A549 (cell line): ENCODE results near the gene TMEM86B. TPM values are rescaled to one million over a fixed set of nuclear protein-coding genes. Genes with fewer than 3 reads are reported as not detected.
A peak's percentile ranks its signal among the peaks of the same experiment; 100 is the strongest.

Experiments used
- ATAC-seq, 2 experiments: fragments of 200-7000 bp in 1 of 2; fragments of >200 bp in 1 of 2; cut with Nextera tagmentation in 1 of 2; cut with Tn5 transposase in 1 of 2; 3 replicates each; pipeline versions ENCODE4 v1.8.0 to v1.9.1; 2018 to 2020; ENCODE audit warnings: mild to moderate bottlenecking in 1 of 2, moderate library complexity in 1 of 2
- CTCF ChIA-PET: fragments of 300-600 bp; sonication (Branson Sonifier 250); formaldehyde crosslinking; extraction: SDS; loops from one replicate; lab custom pipeline; 2021; ENCODE audit warnings: antibody characterized with exemption, inconsistent platforms; lab: Yijun Ruan, JAX
- POLR2A ChIA-PET: fragments of 350-600 bp; formaldehyde crosslinking; extraction: SDS; loops from one replicate; lab custom pipeline; 2021; ENCODE audit warnings: antibody characterized with exemption, inconsistent platforms; lab: Yijun Ruan, JAX
- DNase-seq, 2 experiments: peaks; one replicate each; pipeline versions ENCODE4 v3.0.0 to v3.0.0-alpha.2; 2011 to 2016; ENCODE audit warnings: low read depth in 1 of 2, low spot score in 1 of 2
- FAIRE-seq: peaks from 2 replicates; lab custom pipeline; 2011; peaks lifted over from hg19 to GRCh38; lab: Jason Lieb, UNC
- H3K27ac ChIP-seq, 2 experiments: fragments of >200 bp; sonication (Bioruptor Twin); formaldehyde crosslinking; 3 replicates each; pipeline ENCODE4 v1.5.1; 2016 to 2017
- H3K4me1 ChIP-seq: fragments of >200 bp; sonication (Bioruptor Twin); formaldehyde crosslinking; 3 replicates; pipeline ENCODE4 v1.6.1; 2016
- H3K4me2 ChIP-seq: fragments of >200 bp; sonication (Bioruptor Twin); formaldehyde crosslinking; 3 replicates; pipeline ENCODE4 v1.6.1; 2016
- H3K4me3 ChIP-seq: fragments of >200 bp; sonication (Bioruptor Twin); formaldehyde crosslinking; 3 replicates; pipeline ENCODE4 v1.5.1; 2016
- H3K9me3 ChIP-seq: fragments of >200 bp; sonication (Bioruptor Twin); formaldehyde crosslinking; 3 replicates; pipeline ENCODE4 v1.6.1; 2016
- CEBPB ChIP-seq, 2 experiments: fragments of >200 bp in 1 of 2; sonication (Bioruptor Twin) in 1 of 2; formaldehyde crosslinking in 1 of 2; IDR thresholded peaks; 2 replicates each; pipeline ENCODE4 v1.6.1; 2012 to 2016
- CHD2 ChIP-seq: fragments of 150-350 bp; IDR thresholded peaks from 2 replicates; pipeline ENCODE4 v1.6.1; 2014; ENCODE audit warnings: low read length; ENCODE audit not compliant: partially characterized antibody
- E2F6 ChIP-seq: IDR thresholded peaks from 2 replicates; pipeline ENCODE4 v1.6.1; 2012; ENCODE audit warnings: low read depth, borderline replicate concordance
- ELK1 ChIP-seq: fragments of 150-350 bp; IDR thresholded peaks from 2 replicates; pipeline ENCODE4 v1.6.1; 2014; ENCODE audit warnings: low read depth, mild to moderate bottlenecking, low read length
- ESRRA ChIP-seq: fragments of 150-350 bp; IDR thresholded peaks from 2 replicates; pipeline ENCODE4 v1.6.1; 2014; ENCODE audit warnings: mild to moderate bottlenecking, low read length, borderline replicate concordance
- FOXS1 ChIP-seq: fragments of 250-450 bp; sonication (Bioruptor Pico); IDR thresholded peaks from 2 replicates; pipeline ENCODE4 v1.5.0; 2020; ENCODE audit warnings: mild to moderate bottlenecking, moderate library complexity
- HMGXB4 ChIP-seq: fragments of 250-450 bp; sonication (Bioruptor Pico); IDR thresholded peaks from 2 replicates; pipeline ENCODE4 v1.5.0; 2021; ENCODE audit warnings: mild to moderate bottlenecking, moderate library complexity, borderline replicate concordance
- HOXB13 ChIP-seq: fragments of 250-450 bp; sonication (Bioruptor Pico); IDR thresholded peaks from 2 replicates; pipeline ENCODE4 v1.5.0; 2020; ENCODE audit warnings: low read depth, mild to moderate bottlenecking, moderate library complexity
- JUNB ChIP-seq: fragments of >200 bp; sonication (Bioruptor Twin); formaldehyde crosslinking; IDR thresholded peaks from 2 replicates; pipeline ENCODE4 v1.6.1; 2016
- MAX ChIP-seq: IDR thresholded peaks from 2 replicates; pipeline ENCODE4 v1.6.1; 2012
- NPAS2 ChIP-seq: fragments of 250-450 bp; sonication (Bioruptor Pico); IDR thresholded peaks from 2 replicates; pipeline ENCODE4 v1.8.0; 2022; ENCODE audit warnings: mild to moderate bottlenecking, moderate library complexity, borderline replicate concordance
- PHF8 ChIP-seq: fragments of 200-600 bp; sonication (generic); IDR thresholded peaks from 2 replicates; pipeline ENCODE4 v1.6.1; 2016; ENCODE audit warnings: low read depth, mild to moderate bottlenecking, antibody characterized with exemption, moderate library complexity, borderline replicate concordance
- POLR2AphosphoS2 ChIP-seq: conservative IDR thresholded peaks from 2 replicates; pipeline ENCODE4 v1.6.1; 2012; ENCODE audit warnings: low read length, improper control_type of control experiment, inconsistent platforms
- RAD21 ChIP-seq, 2 experiments: fragments of >200 bp in 1 of 2; sonication (Bioruptor Twin) in 1 of 2; formaldehyde crosslinking in 1 of 2; IDR thresholded peaks in 1 of 2; conservative IDR thresholded peaks in 1 of 2; 2 replicates in 1 of 2; 3 replicates in 1 of 2; pipeline ENCODE4 v1.6.1; 2012 to 2018; ENCODE audit warnings: inconsistent platforms in 1 of 2
- SMC3 ChIP-seq: fragments of >200 bp; sonication (Bioruptor Twin); formaldehyde crosslinking; IDR thresholded peaks from 3 replicates; pipeline ENCODE4 v1.6.1; 2018; ENCODE audit warnings: inconsistent platforms
- TP53 ChIP-seq: fragments of 250-450 bp; sonication (Bioruptor Pico); IDR thresholded peaks from 2 replicates; pipeline ENCODE4 v1.5.0; 2021; ENCODE audit warnings: mild to moderate bottlenecking, moderate library complexity
- ZC3H11A ChIP-seq: fragments of 450-650 bp; IDR thresholded peaks from 2 replicates; pipeline ENCODE4 v1.6.1; 2014; ENCODE audit warnings: antibody characterized with exemption, mild to moderate bottlenecking
- ZNF302 ChIP-seq: fragments of 250-450 bp; sonication (Bioruptor Pico); IDR thresholded peaks from 2 replicates; pipeline ENCODE4 v1.9.0; 2021; ENCODE audit warnings: inconsistent platforms, mild to moderate bottlenecking, moderate library complexity
- WGBS: methylation state at CpG from one replicate; pipeline ENCODE4 v1.1.6; 2017; ENCODE audit errors: missing lambda C conversion rate; 5-methylcytosine and 5-hydroxymethylcytosine counted together
- polyA plus RNA-seq, 4 experiments: library from polyadenylated mRNA; depleted of rRNA in 3 of 4; stranded (reverse); fragments of >200 nt; fragmentation: RNase III in 1 of 4; extraction: RNeasy Plus Mini Kit Qiagen cat#74134 plus additional on column Dnase treatment in 1 of 4; gene quantifications; 2 replicates in 3 of 4; 3 replicates in 1 of 4; pipeline ENCODE4 v1.2.3, GENCODE V29; 2011 to 2017

The TMEM86B gene
- polyA plus RNA-seq, 2 of the 4 experiments (the other 2 are of a cell fraction): 1.6 to 3.4 TPM

- CTCF ChIA-PET: interaction anchor here (1.1 to 2.3 kb wide), 6 partner anchors 10 to 126 kb away, joined by 3 to 8 read pairs (median 4); partner anchors contain the start of gene TMEM238
- Histone ChIP-seq H3K4me1 (peaks cover 36% of the 10 kb centered on the region), H3K4me3 (peak overlapping the region; percentile 81), H3K27ac (peak overlapping the region; percentile 85 to 95), H3K9me3 (no peaks in the 10 kb centered on the region), H3K4me2 (peak overlapping the region; percentile 88)
- FAIRE-seq (no peak), ATAC-seq (peak; percentile 23 to 35), DNase-seq (no peak)
- TF ChIP-seq HMGXB4 (CRISPR knock-in tag) (no peak), E2F6 (no peak), ESRRA (no peak), FOXS1 (CRISPR knock-in tag) (no peak), CEBPB (IDR thresholded peaks at IDR 0.05) (no peak), CHD2 (no peak), ZNF302 (CRISPR knock-in tag) (no peak), POLR2AphosphoS2 (no peak), TP53 (CRISPR knock-in tag) (no peak), ZC3H11A (no peak), RAD21 (conservative IDR thresholded peaks at IDR 0.05 in 1 of 2, IDR thresholded peaks at IDR 0.05 in 1 of 2) (no peak), SMC3 (no peak), HOXB13 (CRISPR knock-in tag) (no peak), NPAS2 (no peak), ELK1 (no peak), JUNB (no peak)
- POLR2A ChIA-PET: interaction anchor here (0.7 to 1.8 kb wide), 16 partner anchors 12 to 218 kb away, joined by 3 to 52 read pairs (median 4); partner anchors contain the start of genes HSPBP1, TMEM238, TMEM86B and UBE2S
- no CpG with 5 or more reads among the region's 53 CpGs for WGBS
Measured at GRCh38 chr19:55258476-55258827, 29.9 kb upstream of the TMEM86B start.

- ChIA-PET POLR2A (interaction anchor here (0.6 to 1.6 kb wide), 3 partner anchors 22 to 126 kb away, joined by 3 to 5 read pairs (median 3); partner anchors contain the start of genes HSPBP1 and TMEM238), CTCF (interaction anchor here (0.9 to 4.1 kb wide), 8 partner anchors 12 to 160 kb away, joined by 3 to 16 read pairs (median 4); partner anchors contain the start of gene DNAAF3)
- Histone ChIP-seq H3K9me3 (no peaks in the 10 kb centered on the region), H3K27ac (peak overlapping the region; percentile 85 to 95), H3K4me3 (peak overlapping the region; percentile 81), H3K4me2 (peak overlapping the region; percentile 88), H3K4me1 (peaks cover 36% of the 10 kb centered on the region)
- 19% methylated on average over 51 of the region's 51 CpGs for WGBS
- ATAC-seq: no peak
- TF ChIP-seq PHF8 (no peak), MAX (peak; percentile 50; the same call in 1 of the 2 replicates)
- no peak for DNase-seq
- no peak for FAIRE-seq
Measured at GRCh38 chr19:55257461-55258420, 29.2 kb upstream of the TMEM86B start.
